ENCODE data around the gene LRRC37A.
"Not testable (repeated sequence)": the region's sequence is repeated elsewhere in the genome, so short reads cannot be mapped to it uniquely, and the experiment has no call there.

LRRC37A gene

GRCh38 chr17:46287587-46287986 lies 7.3 kb upstream of the LRRC37A start:
- DNase-seq (ENCODE audit: low spot score): not testable (repeated sequence)

GRCh38 chr17:46290906-46291546 lies 3.9 kb upstream of the LRRC37A start:
- not testable (repeated sequence) for DNase-seq (ENCODE audit: low spot score)

- not testable (repeated sequence) for DNase-seq (ENCODE audit: low spot score)
Measured at GRCh38 chr17:46291618-46292017, 3.3 kb upstream of the LRRC37A start.

DNA sequence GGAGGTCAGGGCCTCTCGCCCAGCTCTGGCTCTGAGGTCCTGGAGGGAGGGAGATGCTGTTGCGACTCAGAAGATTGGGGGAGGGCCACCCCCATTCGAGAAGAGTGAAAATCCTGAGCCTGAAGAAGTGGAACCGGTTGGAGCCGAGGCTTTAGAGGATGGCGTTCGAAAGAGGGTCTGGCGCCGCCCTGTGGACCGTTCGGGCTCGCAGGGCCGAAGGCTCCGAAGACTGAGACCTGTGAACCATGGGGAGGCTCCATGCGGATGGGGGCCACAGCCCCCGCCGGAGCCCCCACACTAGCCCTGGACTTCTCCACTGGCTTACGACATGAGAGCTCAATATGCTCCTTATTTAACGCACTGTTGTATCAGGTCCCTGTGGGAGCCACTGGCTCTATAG lies 46.3 kb downstream of the LRRC37A start:
- DNase-seq (ENCODE audit: low spot score): not testable (repeated sequence)

GRCh38 chr17:46342131-46342530 lies 47.2 kb downstream of the LRRC37A start:
- DNase-seq (ENCODE audit: low spot score): not testable (repeated sequence)

DNA sequence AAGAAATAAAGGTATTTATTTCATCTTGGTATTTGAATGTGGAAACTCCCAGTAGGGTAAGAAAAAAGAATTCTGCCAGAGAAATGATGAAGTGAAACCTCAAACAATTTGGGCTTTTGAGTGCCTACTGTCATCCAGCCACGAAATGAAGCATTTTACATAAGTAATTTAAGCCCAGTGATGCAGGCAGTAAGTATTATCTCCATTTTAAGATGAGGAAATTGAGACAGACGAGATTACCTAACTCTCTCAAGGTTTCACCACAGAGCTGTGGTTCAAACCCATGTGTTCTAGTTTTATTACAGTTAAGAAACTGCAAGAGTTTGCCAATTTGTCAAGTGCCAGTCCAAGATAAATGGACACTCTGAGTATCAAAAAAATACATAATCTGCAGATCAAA lies 53.4 kb downstream of the LRRC37A start:
- not testable (repeated sequence) for DNase-seq (ENCODE audit: low spot score)

- DNase-seq (ENCODE audit: low spot score): not testable (repeated sequence)
Measured at GRCh38 chr17:46349060-46349459, 54.1 kb downstream of the LRRC37A start.

- DNase-seq (ENCODE audit: low spot score): not testable (repeated sequence)
Measured at GRCh38 chr17:46353856-46354255, 58.9 kb downstream of the LRRC37A start.

DNA sequence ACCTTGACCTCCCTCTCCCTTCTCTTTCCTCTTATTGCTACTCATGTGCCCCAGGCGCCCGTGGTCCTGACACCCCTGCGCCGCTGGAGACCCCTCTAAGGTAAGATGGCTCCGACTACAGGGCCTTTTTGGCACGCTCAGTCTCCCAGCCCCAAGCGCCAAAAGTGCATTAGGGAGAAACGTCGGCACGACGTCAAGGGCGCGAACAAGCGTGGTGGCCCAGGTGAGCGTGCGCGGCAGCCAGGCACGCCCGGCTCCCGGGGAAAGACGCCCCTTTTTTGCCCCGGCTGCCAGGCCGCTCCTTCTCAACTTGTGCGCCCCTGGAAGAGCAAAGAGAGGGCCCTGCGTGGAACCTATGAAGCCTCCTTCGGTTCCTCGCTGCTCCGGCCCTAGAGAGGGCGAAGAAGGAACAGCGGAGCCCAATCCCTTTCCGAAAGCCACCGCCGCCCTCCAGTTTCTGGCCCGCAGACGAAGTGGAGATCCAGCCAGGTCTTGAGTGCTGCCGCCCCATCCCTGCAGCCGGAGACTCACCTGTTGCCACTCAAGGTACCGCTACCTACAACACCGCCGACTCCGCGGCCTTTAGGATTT lies 66.3 kb downstream of the LRRC37A start:
- not testable (repeated sequence) for DNase-seq (ENCODE audit: low spot score)

DNA sequence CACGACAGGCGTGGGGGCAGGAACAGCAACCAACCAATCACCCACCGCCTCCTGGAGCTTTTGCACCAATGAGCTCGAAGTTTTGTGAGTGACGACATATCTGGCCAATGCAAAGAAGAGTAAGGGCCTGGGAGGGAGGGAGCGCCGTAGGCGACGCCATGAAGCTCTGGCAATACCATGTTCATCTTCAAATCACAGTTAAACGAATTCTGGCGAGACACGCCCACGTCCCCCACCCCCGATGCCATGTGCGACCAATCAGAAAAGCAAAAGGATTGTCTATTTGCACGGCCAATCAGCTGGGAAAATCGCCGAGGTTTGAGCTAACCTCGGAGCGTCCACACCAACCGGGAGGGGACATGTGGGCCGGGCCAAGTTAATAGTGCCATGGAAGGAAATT lies 66.8 kb downstream of the LRRC37A start, which contains the start of gene ARL17B:
Gene ARL17B (minus strand): TSS at position 12 of the 400 bp plus-strand sequence. CDS start 3,369 bp downstream, outside the sequence.
- not testable (repeated sequence) for DNase-seq (ENCODE audit: low spot score)

GRCh38 chr17:46367520-46367919 lies 72.6 kb downstream of the LRRC37A start:
- not testable (repeated sequence) for DNase-seq (ENCODE audit: low spot score)

GRCh38 chr17:46372236-46373229 lies 77.6 kb downstream of the LRRC37A start:
- not testable (repeated sequence) for DNase-seq (ENCODE audit: low spot score)

- not testable (repeated sequence) for DNase-seq (ENCODE audit: low spot score)
Measured at GRCh38 chr17:46373418-46373817, 78.5 kb downstream of the LRRC37A start.

- not testable (repeated sequence) for DNase-seq (ENCODE audit: low spot score)
Measured at GRCh38 chr17:46383118-46383517, 88.2 kb downstream of the LRRC37A start.

GRCh38 chr17:46385491-46385890 lies 90.6 kb downstream of the LRRC37A start:
- not testable (repeated sequence) for DNase-seq (ENCODE audit: low spot score)

Data from cerebellar cortex (tissue), 1 donor.